Spinal cord (tissue), 10 donors: Measurements from ENCODE around the gene FXYD3. TPM values are rescaled to one million over a fixed set of nuclear protein-coding genes. Genes with fewer than 3 reads are reported as not detected.
A peak's percentile ranks its signal among the peaks of the same experiment; 100 is the strongest.

Source experiments
- DNase-seq, 6 donors: peaks; one replicate each; pipeline versions ENCODE4 v3.0.0 to v3.0.0-alpha.2; 2013 to 2015; ENCODE audit warnings: low spot score in 6 of 6, low read depth in 4 of 6
- H3K27ac ChIP-seq: one replicate; pipeline ENCODE4 v1.5.1; 2013; ENCODE audit warnings: low read depth, low read length, control low read depth
- H3K27me3 ChIP-seq: one replicate; pipeline ENCODE4 v1.6.1; 2013; ENCODE audit warnings: low read length; ENCODE audit not compliant: control insufficient read depth, insufficient read depth
- H3K36me3 ChIP-seq: one replicate; pipeline ENCODE4 v1.6.1; 2013; ENCODE audit warnings: low read length; ENCODE audit not compliant: control insufficient read depth, insufficient read depth
- H3K4me1 ChIP-seq: one replicate; pipeline ENCODE4 v1.6.1; 2013; ENCODE audit warnings: low read length; ENCODE audit not compliant: control insufficient read depth, insufficient read depth
- H3K4me3 ChIP-seq: one replicate; pipeline ENCODE4 v1.5.1; 2013; ENCODE audit warnings: low read depth, low read length, control low read depth
- H3K9me3 ChIP-seq: one replicate; pipeline ENCODE4 v1.6.1; 2013; ENCODE audit warnings: low read length; ENCODE audit not compliant: control insufficient read depth, insufficient read depth
- WGBS: methylation state at CpG from one replicate; pipeline ENCODE4 v1.1.5; 2013; ENCODE audit warnings: missing lambda C conversion rate; ENCODE audit not compliant: insufficient coverage; 5-methylcytosine and 5-hydroxymethylcytosine counted together
- polyA plus RNA-seq, 2 donors: library from polyadenylated mRNA; unstranded; fragments of 120-200 nt; gene quantifications; one replicate each; pipeline ENCODE4 v1.2.1, GENCODE V29; 2013; ENCODE audit not compliant: insufficient read length in 2 of 2
- total RNA-seq, 2 donors: library from RNA; depleted of rRNA in 1 of 2; stranded (reverse); fragments of 120-200 nt in 1 of 2; fragments of >200 nt in 1 of 2; gene quantifications; one replicate each; pipeline versions ENCODE4 v1.2.3 to v1.2.4, GENCODE V29; 2013 to 2014
- donor health status: healthy.

FXYD3 gene
- total and polyA plus RNA-seq, 4 donors = 0.40 to 2.6 (median 1.1) TPM

DNA sequence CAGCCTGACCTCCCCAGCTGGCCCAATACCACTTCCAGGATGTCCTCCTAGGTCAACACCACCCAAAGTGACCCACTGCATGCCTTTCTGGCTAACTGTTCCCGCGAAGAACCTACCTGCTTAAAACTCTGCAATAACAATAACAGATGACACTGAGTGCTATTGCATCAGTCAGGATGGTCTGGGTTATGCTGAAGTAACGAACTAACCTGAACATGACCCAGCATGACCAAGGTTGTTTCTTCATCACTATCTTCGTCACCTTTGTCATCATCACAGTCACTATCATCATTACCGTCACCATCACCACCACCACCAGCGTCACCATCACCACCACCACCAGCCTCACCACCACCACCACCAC lies 10.6 kb upstream of the FXYD3 start:
- Histone ChIP-seq H3K27me3 (no peaks in the 10 kb centered on the region), H3K36me3 (no peaks in the 10 kb centered on the region), H3K27ac (no peak overlapping the region), H3K9me3 (no peaks in the 10 kb centered on the region), H3K4me1 (peaks cover 6% of the 10 kb centered on the region), H3K4me3 (no peak overlapping the region)
- WGBS = 97% methylated on average over 6 of the region's 6 CpGs
- no peak for DNase-seq

DNA sequence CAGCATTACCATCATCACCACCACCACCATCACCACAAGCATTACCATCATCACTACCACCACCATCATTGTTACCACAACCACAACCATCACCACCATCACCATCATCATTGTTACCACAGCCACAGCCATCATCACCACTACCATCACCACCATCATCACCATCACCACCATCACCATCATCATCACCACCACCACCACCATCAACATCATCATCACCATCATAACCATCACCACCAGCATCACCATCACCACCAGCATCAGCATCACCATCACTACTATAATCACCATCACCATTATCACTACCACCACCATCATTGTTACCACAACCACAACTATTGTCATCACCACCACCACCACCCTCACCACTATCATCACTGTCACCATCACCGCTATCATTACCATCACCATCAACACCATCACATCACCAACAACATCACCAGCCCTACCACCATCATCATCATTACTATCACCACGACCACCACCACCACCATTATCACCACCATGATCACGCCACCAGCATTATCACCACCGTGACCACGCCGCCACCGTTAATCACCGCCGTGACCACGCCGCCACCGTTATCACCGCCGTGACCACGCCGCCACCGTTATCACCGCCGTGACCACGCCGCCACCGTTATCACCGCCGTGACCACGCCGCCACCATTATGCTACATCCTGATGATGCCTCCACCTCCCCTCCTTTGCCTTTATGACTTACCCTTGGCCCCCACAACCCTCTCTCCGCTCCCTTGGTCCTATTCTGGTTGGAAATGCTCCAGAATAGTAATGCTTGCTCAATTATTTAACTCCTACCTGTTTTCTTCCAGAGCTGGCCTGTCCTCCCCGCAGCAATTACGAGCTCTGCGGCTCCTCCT lies 10.0 kb upstream of the FXYD3 start:
- Histone ChIP-seq H3K4me3 (no peak overlapping the region), H3K9me3 (no peaks in the 10 kb centered on the region), H3K4me1 (peaks cover 6% of the 10 kb centered on the region), H3K27ac (no peak overlapping the region), H3K27me3 (no peaks in the 10 kb centered on the region), H3K36me3 (no peaks in the 10 kb centered on the region)
- DNase-seq = no peak
- WGBS = 85% methylated on average over 30 of the region's 30 CpGs

DNA sequence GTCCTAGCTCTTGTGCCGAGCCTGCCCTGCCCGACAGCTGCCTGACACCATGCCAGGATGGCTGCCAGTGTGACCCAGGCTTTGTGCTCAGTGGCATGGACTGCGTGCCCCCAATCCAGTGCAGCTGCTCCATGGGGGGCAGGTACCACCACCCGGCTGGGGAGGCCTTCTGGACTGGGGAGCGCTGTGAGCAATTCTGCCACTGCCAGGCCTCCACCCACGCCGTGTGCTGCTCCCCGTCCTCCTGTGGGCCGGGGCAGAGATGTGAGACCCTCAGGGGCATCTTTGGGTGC lies 9.4 kb upstream of the FXYD3 start:
- WGBS = 89% methylated on average over 9 of the region's 9 CpGs
- no peaks in the 10 kb centered on the region for H3K36me3 ChIP-seq
- H3K9me3 ChIP-seq = no peaks in the 10 kb centered on the region
- H3K4me3 ChIP-seq = no peak overlapping the region
- peaks cover 6% of the 10 kb centered on the region for H3K4me1 ChIP-seq
- no peak for DNase-seq
- H3K27ac ChIP-seq = no peak overlapping the region
- no peaks in the 10 kb centered on the region for H3K27me3 ChIP-seq

DNA sequence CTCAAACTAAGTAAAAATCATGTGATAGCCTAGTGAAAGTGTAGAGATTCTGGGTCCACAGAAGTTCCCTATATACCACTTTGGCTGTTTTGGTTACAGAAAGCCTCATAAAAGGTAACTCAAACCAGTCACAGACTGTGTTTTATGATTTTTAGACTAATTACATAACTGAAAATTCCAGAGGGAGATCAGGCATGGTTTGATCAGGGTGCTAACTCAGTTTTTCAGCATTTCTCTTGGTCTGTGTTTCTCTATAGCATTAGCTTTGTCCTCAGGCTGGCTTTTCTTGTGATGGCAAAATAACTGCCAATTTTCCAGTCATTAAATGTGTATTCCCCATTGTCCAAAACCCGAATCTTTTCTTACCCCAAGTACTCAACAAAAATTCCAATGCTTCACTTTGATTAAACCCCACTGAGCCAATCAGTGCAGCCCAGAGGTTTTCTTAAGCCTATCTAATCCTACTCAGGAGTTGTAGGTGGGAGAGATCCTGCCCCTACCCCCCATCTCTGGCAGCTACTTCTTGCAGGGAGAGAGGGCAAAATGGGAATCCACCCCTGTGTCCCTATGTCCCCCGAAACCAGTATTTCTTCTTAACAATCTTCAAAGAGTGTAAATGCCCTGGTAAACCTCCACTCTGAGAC lies 8.6 kb upstream of the FXYD3 start:
- no peaks in the 10 kb centered on the region for H3K27me3 ChIP-seq
- H3K27ac ChIP-seq = no peak overlapping the region
- WGBS = no CpG with 5 or more reads among the region's 2 CpGs
- no peaks in the 10 kb centered on the region for H3K36me3 ChIP-seq
- no peak for DNase-seq
- H3K4me1 ChIP-seq = peaks cover 13% of the 10 kb centered on the region
- no peaks in the 10 kb centered on the region for H3K9me3 ChIP-seq
- no peak overlapping the region for H3K4me3 ChIP-seq

DNA sequence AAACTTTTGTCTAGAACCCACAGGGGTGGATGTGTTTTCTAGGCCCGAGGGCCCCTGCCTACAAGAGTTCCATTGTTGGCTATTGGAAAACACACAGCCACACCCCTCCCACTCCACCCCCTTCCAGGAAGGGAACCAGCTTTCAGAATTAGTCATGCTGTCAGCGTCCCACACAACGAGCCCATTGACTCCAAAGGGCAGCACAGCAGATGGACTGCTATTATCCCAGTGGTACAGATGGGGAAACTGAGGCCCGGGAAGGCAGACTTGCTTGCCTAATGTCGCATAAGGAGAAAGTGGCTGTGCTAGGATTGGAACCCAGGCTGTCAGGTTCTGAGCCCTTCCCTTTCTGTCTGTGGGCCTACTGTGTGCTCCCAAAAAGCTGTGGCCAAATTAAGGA lies 8.1 kb upstream of the FXYD3 start:
- no peak overlapping the region for H3K4me3 ChIP-seq

DNA sequence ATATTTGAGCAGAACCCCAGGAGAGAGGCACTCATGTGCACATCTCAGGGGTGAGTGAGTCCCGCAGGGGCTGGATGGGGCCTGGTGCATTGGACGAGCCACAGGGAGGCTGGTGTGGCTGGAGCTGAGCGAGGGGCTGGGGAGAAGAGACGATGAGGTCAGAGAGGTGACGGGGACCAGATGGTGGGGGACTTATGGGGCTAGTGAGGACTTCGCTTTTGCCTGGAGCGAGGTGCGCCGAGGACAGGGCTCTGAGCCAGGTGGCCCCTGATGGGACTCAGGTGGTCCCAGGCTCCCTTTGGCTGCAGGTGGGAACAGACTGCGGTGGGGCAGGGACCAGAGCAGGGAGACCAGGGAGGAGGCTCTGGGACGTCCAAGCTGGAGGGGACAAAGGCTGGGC lies 6.9 kb upstream of the FXYD3 start:
- Histone ChIP-seq H3K4me3 (no peak overlapping the region), H3K27ac (no peak overlapping the region), H3K9me3 (no peaks in the 10 kb centered on the region), H3K36me3 (no peaks in the 10 kb centered on the region), H3K27me3 (no peaks in the 10 kb centered on the region), H3K4me1 (peaks cover 17% of the 10 kb centered on the region)
- no peak for DNase-seq
- WGBS = 79% methylated on average over 10 of the region's 11 CpGs

More for the DNA sequence above, 8.1 kb upstream of the FXYD3 start:
- Histone ChIP-seq H3K27me3 (no peaks in the 10 kb centered on the region), H3K9me3 (no peaks in the 10 kb centered on the region), H3K27ac (peak overlapping the region; percentile 44), H3K4me1 (peaks cover 13% of the 10 kb centered on the region), H3K36me3 (no peaks in the 10 kb centered on the region)
- 8% methylated on average over 3 of the region's 5 CpGs for WGBS
- DNase-seq = peak in 1 of 6 donors; percentile 28

DNA sequence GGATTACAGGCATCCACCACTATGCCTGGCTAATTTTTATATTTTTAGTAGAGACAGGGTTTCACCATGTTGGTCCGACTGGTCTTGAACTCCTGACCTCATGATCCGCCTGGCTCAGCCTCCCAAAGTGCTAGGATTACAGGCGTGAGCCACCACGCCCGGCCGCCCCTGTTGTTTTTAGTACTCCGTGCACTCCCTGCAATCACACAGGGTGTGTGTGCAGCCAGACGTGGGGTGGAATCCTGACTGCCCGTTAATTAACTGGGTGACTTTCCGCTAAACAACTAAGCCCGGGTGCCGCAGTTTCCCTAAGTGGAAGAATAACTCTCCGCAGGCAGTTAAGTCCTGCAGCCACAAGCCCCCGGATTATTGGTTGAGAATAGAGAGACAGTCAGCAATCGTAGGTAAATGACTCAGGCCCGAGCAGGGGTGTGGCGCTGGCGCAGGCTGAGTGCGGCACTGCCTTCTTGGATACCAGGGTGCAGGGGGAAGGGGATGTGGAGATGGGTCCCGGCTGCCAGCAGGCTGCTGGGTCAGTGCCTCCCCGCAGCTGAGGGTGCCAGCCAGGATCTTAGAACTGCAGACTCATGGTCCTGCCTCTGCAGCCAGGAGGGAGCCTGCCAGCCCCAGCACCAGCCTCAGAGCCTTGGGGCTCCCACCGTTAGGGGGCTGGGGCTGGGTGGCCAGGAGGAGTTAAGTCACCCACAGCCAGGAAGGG lies 6.1 kb upstream of the FXYD3 start:
- Histone ChIP-seq H3K36me3 (no peaks in the 10 kb centered on the region), H3K4me1 (peaks cover 21% of the 10 kb centered on the region), H3K4me3 (no peak overlapping the region), H3K27me3 (no peaks in the 10 kb centered on the region), H3K9me3 (no peaks in the 10 kb centered on the region), H3K27ac (no peak overlapping the region)
- DNase-seq = no peak
- WGBS = 80% methylated on average over 19 of the region's 22 CpGs

DNA sequence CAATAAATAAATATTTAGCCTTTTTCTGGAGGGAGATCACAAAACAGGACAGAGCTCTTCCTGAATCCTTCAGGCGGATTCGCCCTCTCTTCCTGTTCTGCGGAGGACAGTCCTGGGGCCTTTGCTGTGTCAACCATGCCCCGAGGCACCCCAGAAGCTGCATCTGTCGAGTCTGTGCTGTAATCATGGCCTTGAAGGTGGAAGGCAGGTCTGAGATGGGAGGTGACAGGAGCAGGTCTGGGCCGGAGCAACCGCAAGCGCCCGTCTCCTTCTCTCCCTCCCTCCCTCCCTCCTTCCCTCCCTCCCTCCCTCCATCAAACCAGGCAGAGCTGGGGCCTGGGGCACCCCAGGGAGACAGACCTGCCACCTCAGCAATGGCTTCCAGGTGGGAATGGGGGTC lies 4.6 kb upstream of the FXYD3 start:
- Histone ChIP-seq H3K27me3 (no peaks in the 10 kb centered on the region), H3K4me3 (no peak overlapping the region), H3K27ac (no peak overlapping the region), H3K4me1 (peaks cover 35% of the 10 kb centered on the region), H3K9me3 (no peaks in the 10 kb centered on the region), H3K36me3 (no peaks in the 10 kb centered on the region)
- 80% methylated on average over 2 of the region's 9 CpGs for WGBS
- DNase-seq = no peak

DNA sequence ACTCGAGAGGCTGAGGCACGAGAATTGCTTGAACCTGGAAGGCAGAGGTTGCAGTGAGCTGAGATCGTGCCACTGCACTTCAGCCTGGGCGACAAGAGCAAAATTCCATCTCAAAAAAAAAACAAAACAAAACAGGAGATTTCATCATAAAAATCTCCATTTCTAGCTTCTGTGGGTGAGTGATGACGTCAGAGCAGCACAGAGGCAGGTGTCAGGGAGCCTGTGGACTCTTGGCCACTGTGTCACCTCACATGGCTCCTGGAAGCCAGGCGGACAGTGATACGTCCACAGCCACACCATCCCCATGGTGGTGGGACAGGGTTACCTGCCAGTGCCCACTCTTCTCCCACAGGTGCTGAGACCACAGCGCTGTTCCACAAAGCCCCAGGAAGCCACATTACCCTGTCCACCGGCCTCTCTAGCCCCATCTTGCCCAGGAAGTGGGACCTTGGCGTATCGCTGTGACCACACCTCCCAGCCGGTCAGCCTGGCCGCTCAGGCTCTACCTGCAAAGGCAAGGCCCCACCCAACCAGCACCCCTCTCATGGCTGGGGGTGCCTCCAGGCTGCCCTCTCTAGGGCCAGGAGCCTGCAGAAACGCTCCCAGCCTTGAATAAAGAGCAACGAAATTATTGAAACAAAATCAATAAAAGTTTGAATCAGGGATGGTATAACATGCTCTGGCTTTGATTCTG lies 2.5 kb upstream of the FXYD3 start:
- 85% methylated on average over 11 of the region's 15 CpGs for WGBS
- no peak overlapping the region for H3K4me3 ChIP-seq
- DNase-seq = no peak
- H3K36me3 ChIP-seq = no peaks in the 10 kb centered on the region
- H3K27me3 ChIP-seq = no peaks in the 10 kb centered on the region
- no peak overlapping the region for H3K27ac ChIP-seq
- H3K4me1 ChIP-seq = peaks cover 53% of the 10 kb centered on the region
- H3K9me3 ChIP-seq = no peaks in the 10 kb centered on the region
